GM23338 (cell line): ENCODE measurements around the gene EZR.

Experiments used
- CREB1 ChIP-seq: fragments of 250-450 bp; sonication (Bioruptor Pico); IDR thresholded peaks from 2 replicates; pipeline ENCODE4 v1.5.0; 2020; ENCODE audit warnings: low read depth, mild to moderate bottlenecking, moderate library complexity
- CTCF ChIP-seq, 2 experiments: fragments of 200-600 bp in 1 of 2; sonication (generic) in 1 of 2; conservative IDR thresholded peaks; 2 replicates each; pipeline versions ENCODE4 v1.5.1 to v1.6.1; 2016 to 2017; ENCODE audit warnings: antibody characterized with exemption in 2 of 2, low read depth in 2 of 2, mild to moderate bottlenecking in 2 of 2, moderate library complexity in 1 of 2
- EZH2 ChIP-seq: fragments of 200-600 bp; sonication (generic); IDR thresholded peaks from one replicate; pipeline ENCODE4 v1.8.0; 2017; ENCODE audit warnings: antibody characterized with exemption, mild to moderate bottlenecking, low read depth; ENCODE audit not compliant: unreplicated experiment
- EZH2phosphoT487 ChIP-seq: fragments of 200-600 bp; sonication (generic); IDR thresholded peaks from one replicate; pipeline ENCODE4 v1.8.1; 2018; ENCODE audit warnings: antibody characterized with exemption; ENCODE audit not compliant: unreplicated experiment
- POLR2AphosphoS5 ChIP-seq: IDR thresholded peaks from 2 replicates; pipeline ENCODE4 v1.6.1; 2016; ENCODE audit warnings: antibody characterized with exemption, low read depth
- STAT1 ChIP-seq: IDR thresholded peaks from one replicate; pipeline ENCODE4 v1.6.1; 2016; ENCODE audit warnings: antibody characterized with exemption; ENCODE audit not compliant: unreplicated experiment
- ZNF114 ChIP-seq: fragments of 250-450 bp; sonication (Bioruptor Pico); IDR thresholded peaks from 2 replicates; pipeline ENCODE4 v1.5.0; 2020; ENCODE audit warnings: mild to moderate bottlenecking, moderate library complexity
- TF ChIP-seq, protein P1 (sequence below): IDR thresholded peaks from one replicate; pipeline ENCODE4 v1.6.1; 2018; ENCODE audit warnings: antibody characterized with exemption; ENCODE audit not compliant: unreplicated experiment

DNA sequence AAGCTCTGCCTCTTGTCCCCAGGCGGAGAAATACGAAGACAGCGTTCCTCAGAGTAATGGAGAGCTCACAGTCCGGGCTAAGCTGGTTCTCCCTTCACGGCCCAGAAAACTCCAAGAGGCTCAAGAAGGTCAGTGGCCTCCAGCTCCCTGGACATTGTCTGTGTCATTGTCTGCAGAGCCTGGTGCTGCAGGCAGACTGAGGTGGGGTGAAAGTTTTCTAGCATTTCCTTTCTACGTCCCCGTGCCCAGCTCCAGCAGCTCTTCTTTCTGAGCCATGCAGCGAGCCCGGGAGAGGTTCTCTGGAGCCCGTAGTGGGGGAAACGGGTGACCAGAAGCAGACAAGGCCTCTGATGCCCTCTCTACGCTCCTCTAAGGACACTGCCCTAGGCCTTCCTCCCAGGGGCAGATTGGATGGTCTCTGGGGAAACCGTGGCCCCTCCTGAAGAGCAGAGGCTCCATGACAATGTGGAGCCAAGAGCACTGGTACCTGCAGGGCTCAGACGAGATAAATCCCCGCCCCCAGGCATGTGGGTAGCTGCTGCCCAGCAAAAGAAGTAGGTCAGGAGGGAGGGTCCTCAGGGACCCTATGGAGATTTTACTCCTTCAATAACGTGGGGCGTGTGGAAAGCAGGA, 58.4 kb downstream of the EZR start:
- TF ChIP-seq CTCF (conservative IDR thresholded peaks at IDR 0.05; ENCODE audit: low read depth in 2 of 2) (no peak), EZH2 (no peak), EZH2phosphoT487 (no peak), POLR2AphosphoS5 (no peak), CREB1 (CRISPR knock-in tag) (no peak), STAT1 (no peak), ZNF114 (CRISPR knock-in tag) (no peak)
- TF ChIP-seq, protein P1, sequence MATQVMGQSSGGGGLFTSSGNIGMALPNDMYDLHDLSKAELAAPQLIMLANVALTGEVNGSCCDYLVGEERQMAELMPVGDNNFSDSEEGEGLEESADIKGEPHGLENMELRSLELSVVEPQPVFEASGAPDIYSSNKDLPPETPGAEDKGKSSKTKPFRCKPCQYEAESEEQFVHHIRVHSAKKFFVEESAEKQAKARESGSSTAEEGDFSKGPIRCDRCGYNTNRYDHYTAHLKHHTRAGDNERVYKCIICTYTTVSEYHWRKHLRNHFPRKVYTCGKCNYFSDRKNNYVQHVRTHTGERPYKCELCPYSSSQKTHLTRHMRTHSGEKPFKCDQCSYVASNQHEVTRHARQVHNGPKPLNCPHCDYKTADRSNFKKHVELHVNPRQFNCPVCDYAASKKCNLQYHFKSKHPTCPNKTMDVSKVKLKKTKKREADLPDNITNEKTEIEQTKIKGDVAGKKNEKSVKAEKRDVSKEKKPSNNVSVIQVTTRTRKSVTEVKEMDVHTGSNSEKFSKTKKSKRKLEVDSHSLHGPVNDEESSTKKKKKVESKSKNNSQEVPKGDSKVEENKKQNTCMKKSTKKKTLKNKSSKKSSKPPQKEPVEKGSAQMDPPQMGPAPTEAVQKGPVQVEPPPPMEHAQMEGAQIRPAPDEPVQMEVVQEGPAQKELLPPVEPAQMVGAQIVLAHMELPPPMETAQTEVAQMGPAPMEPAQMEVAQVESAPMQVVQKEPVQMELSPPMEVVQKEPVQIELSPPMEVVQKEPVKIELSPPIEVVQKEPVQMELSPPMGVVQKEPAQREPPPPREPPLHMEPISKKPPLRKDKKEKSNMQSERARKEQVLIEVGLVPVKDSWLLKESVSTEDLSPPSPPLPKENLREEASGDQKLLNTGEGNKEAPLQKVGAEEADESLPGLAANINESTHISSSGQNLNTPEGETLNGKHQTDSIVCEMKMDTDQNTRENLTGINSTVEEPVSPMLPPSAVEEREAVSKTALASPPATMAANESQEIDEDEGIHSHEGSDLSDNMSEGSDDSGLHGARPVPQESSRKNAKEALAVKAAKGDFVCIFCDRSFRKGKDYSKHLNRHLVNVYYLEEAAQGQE, result no peak
